ENCODE measurements around the gene SHOC2. TPM values are rescaled to one million over a fixed set of nuclear protein-coding genes. Genes with fewer than 3 reads are reported as not detected.

The SHOC2 gene
- total and polyA plus RNA-seq, 8 donors = 30.5 to 61.6 (median 36.5) TPM

- no peak for ATAC-seq
- Histone ChIP-seq H3K27me3 (no peaks in the 10 kb centered on the region), H3K36me3 (peaks cover 0 to 54% of the 10 kb centered on the region in 2 donors), H3K4me1 (peaks cover 0 to 4% of the 10 kb centered on the region in 2 donors), H3K4me3 (no peak overlapping the region), H3K9me3 (no peaks in the 10 kb centered on the region), H3K27ac (no peak overlapping the region)
- no peak for DNase-seq
- TF ChIP-seq CTCF (IDR thresholded peaks at IDR 0.05) = no peak
- intact Hi-C loops (cut with DNase I) = no loop called here
These were observed 33.3 kb upstream of the SHOC2 start for GRCh38 chr10:110885932-110886674.

GRCh38 chr10:110887560-110887959 is 31.8 kb upstream of the SHOC2 start:
- H3K36me3 ChIP-seq = peaks cover 0 to 43% of the 10 kb centered on the region in 2 donors

GRCh38 chr10:110892602-110893288 is 26.7 kb upstream of the SHOC2 start:
- ATAC-seq = no peak
- intact Hi-C loops (cut with DNase I) = loop anchor here in 1 of 2 donors (10.0 kb wide), 1 partner anchor 88 kb away; no protein-coding TSS in a partner anchor
- H3K36me3 ChIP-seq = peaks cover 0 to 54% of the 10 kb centered on the region in 2 donors

More at GRCh38 chr10:110887560-110887959, 31.8 kb upstream of the SHOC2 start:
- no peak for TF ChIP-seq CTCF (IDR thresholded peaks at IDR 0.05)
- Histone ChIP-seq H3K27me3 (no peaks in the 10 kb centered on the region), H3K9me3 (no peaks in the 10 kb centered on the region), H3K27ac (no peak overlapping the region), H3K4me1 (peaks cover 0 to 4% of the 10 kb centered on the region in 2 donors), H3K4me3 (no peak overlapping the region)
- intact Hi-C loops (cut with DNase I) = no loop called here
- ATAC-seq (no peak), DNase-seq (no peak)

GRCh38 chr10:110893559-110894179 is 25.7 kb upstream of the SHOC2 start:
- peaks cover 0 to 54% of the 10 kb centered on the region in 2 donors for H3K36me3 ChIP-seq
- no peak overlapping the region for H3K27ac ChIP-seq
- H3K4me1 ChIP-seq = peaks cover 0 to 7% of the 10 kb centered on the region in 2 donors
- no peaks in the 10 kb centered on the region for H3K9me3 ChIP-seq
- intact Hi-C loops (cut with DNase I) = loop anchor here in 1 of 2 donors (10.0 kb wide), 1 partner anchor 89 kb away; no protein-coding TSS in a partner anchor
- ATAC-seq = peak; percentile 89
- TF ChIP-seq CTCF (IDR thresholded peaks at IDR 0.05) = peak; percentile 44 to 60
- H3K27me3 ChIP-seq = no peaks in the 10 kb centered on the region
- peak in 2 of 4 donors; percentile 33 to 48 for DNase-seq
- no peak overlapping the region for H3K4me3 ChIP-seq

More at GRCh38 chr10:110892602-110893288, 26.7 kb upstream of the SHOC2 start:
- Histone ChIP-seq H3K27me3 (no peaks in the 10 kb centered on the region), H3K9me3 (no peaks in the 10 kb centered on the region), H3K4me3 (no peak overlapping the region), H3K4me1 (peaks cover 0 to 7% of the 10 kb centered on the region in 2 donors), H3K27ac (no peak overlapping the region)
- no peak for DNase-seq
- no peak for TF ChIP-seq CTCF (IDR thresholded peaks at IDR 0.05)
